Kidney epithelial cell (primary cell): ENCODE measurements around the gene HNF4A. TPM values are rescaled to one million over a fixed set of nuclear protein-coding genes. Genes with fewer than 3 reads are reported as not detected.

ENCODE experiments used
- DNase-seq: peaks from one replicate; pipeline ENCODE4 v3.0.0-alpha.2; 2010; ENCODE audit warnings: low read depth
- H3K27me3 ChIP-seq: 2 replicates; pipeline ENCODE4 v1.6.0; 2011; ENCODE audit warnings: low read length; ENCODE audit not compliant: control insufficient read depth, insufficient read depth
- H3K36me3 ChIP-seq: 2 replicates; pipeline ENCODE4 v1.5.1; 2011; ENCODE audit warnings: low read length; ENCODE audit not compliant: control insufficient read depth, insufficient read depth
- H3K4me3 ChIP-seq: 2 replicates; pipeline ENCODE4 v1.5.1; 2011; ENCODE audit warnings: low read depth, mild to moderate bottlenecking, control low read depth, low read length
- CTCF ChIP-seq: IDR thresholded peaks from 2 replicates; pipeline ENCODE4 v1.5.1; 2011; ENCODE audit warnings: mild to moderate bottlenecking, moderate library complexity, low read length, control low read depth, inconsistent platforms; ENCODE audit not compliant: insufficient read depth, poor library complexity, severe bottlenecking
- total RNA-seq: library from RNA; depleted of rRNA; stranded (reverse); fragments of >200 nt; gene quantifications from 2 replicates; pipeline ENCODE4 v1.2.3, GENCODE V29; 2015

Gene HNF4A
- total RNA-seq, 1 donor from 2014 or later, result not detected

- Histone ChIP-seq H3K27me3 (no peaks in the 10 kb centered on the region), H3K36me3 (no peaks in the 10 kb centered on the region), H3K4me3 (no peak overlapping the region)
- no peak for TF ChIP-seq CTCF
- DNase-seq, result no peak
These were observed 101.1 kb downstream of the HNF4A start for GRCh38 chr20:44456611-44457010.

- no peak for DNase-seq
- no peak for TF ChIP-seq CTCF
- H3K36me3 ChIP-seq, result no peaks in the 10 kb centered on the region
- no peaks in the 10 kb centered on the region for H3K27me3 ChIP-seq
- H3K4me3 ChIP-seq, result no peak overlapping the region
These were observed 101.5 kb downstream of the HNF4A start for GRCh38 chr20:44457016-44457415.

GRCh38 chr20:44459271-44459670 lies 103.8 kb downstream of the HNF4A start:
- Histone ChIP-seq H3K4me3 (no peak overlapping the region), H3K36me3 (no peaks in the 10 kb centered on the region), H3K27me3 (no peaks in the 10 kb centered on the region)
- no peak for TF ChIP-seq CTCF
- no peak for DNase-seq

GRCh38 chr20:44460795-44461141 lies 105.3 kb downstream of the HNF4A start:
- TF ChIP-seq CTCF, result peak; percentile 41
- no peak for DNase-seq
- H3K27me3 ChIP-seq, result no peaks in the 10 kb centered on the region
- no peaks in the 10 kb centered on the region for H3K36me3 ChIP-seq
- H3K4me3 ChIP-seq, result no peak overlapping the region

GRCh38 chr20:44461142-44461802 lies 105.8 kb downstream of the HNF4A start:
- no peak overlapping the region for H3K4me3 ChIP-seq

More at GRCh38 chr20:44461142-44461802, 105.8 kb downstream of the HNF4A start:
- TF ChIP-seq CTCF, result no peak
- Histone ChIP-seq H3K36me3 (no peaks in the 10 kb centered on the region), H3K27me3 (no peaks in the 10 kb centered on the region)
- no peak for DNase-seq
